Measurements from ENCODE around the gene TNFRSF4. TPM values are rescaled to one million over a fixed set of nuclear protein-coding genes. Genes with fewer than 3 reads are reported as not detected.

TNFRSF4 gene
- total RNA-seq, 1 donor from 2014 or later = 0.19 TPM

DNA sequence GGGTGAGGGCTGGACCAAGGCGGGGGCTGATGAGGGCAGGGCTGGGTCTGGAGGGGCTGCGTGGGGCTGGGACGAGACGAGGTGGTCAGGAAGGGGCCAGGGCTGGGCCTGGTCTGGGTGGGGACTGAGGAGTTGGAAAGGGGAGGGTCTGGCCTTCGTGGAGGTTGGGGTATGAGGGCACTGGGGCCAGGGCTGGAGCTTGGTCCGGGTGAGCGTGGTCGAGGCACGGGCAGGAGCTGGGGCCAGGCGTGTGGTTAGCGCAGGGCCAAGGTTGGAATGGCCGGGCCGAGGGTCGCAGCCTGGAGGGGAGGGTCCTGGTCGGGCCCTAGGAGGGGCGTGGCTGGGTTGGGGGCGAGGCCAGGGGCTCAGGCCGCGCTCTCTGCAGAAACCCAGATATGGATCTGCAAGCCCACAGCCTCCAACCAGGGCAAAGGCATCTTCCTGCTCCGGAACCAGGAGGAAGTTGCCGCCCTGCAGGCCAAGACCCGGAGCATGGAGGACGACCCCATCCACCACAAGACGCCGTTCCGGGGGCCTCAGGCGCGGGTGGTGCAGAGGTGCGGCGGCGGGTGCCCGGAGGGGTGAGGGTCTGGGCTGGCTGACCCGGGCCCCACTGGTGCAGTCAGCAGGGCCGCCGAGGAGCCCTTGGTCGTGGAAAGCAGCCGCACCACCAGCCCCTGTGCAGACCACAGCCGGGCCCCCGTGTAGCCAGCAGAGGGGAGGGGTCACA lies 31.3 kb downstream of the TNFRSF4 start:
- Mint-ChIP-seq H3K9me3 (no peaks in the 10 kb centered on the region), H3K27ac (ENCODE audit: unreplicated experiment) (no peak overlapping the region), H3K36me3 (ENCODE audit: low read depth) (no peaks in the 10 kb centered on the region), H3K27me3 (ENCODE audit: low read depth) (no peaks in the 10 kb centered on the region), H3K4me1 (peaks cover 13% of the 10 kb centered on the region), H3K4me3 (no peak overlapping the region)
- DNase-seq (ENCODE audit: low read depth, low spot score) = no peak
- TF ChIP-seq, protein P1, sequence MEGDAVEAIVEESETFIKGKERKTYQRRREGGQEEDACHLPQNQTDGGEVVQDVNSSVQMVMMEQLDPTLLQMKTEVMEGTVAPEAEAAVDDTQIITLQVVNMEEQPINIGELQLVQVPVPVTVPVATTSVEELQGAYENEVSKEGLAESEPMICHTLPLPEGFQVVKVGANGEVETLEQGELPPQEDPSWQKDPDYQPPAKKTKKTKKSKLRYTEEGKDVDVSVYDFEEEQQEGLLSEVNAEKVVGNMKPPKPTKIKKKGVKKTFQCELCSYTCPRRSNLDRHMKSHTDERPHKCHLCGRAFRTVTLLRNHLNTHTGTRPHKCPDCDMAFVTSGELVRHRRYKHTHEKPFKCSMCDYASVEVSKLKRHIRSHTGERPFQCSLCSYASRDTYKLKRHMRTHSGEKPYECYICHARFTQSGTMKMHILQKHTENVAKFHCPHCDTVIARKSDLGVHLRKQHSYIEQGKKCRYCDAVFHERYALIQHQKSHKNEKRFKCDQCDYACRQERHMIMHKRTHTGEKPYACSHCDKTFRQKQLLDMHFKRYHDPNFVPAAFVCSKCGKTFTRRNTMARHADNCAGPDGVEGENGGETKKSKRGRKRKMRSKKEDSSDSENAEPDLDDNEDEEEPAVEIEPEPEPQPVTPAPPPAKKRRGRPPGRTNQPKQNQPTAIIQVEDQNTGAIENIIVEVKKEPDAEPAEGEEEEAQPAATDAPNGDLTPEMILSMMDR (conservative IDR thresholded peaks at IDR 0.05) = no peak

DNA sequence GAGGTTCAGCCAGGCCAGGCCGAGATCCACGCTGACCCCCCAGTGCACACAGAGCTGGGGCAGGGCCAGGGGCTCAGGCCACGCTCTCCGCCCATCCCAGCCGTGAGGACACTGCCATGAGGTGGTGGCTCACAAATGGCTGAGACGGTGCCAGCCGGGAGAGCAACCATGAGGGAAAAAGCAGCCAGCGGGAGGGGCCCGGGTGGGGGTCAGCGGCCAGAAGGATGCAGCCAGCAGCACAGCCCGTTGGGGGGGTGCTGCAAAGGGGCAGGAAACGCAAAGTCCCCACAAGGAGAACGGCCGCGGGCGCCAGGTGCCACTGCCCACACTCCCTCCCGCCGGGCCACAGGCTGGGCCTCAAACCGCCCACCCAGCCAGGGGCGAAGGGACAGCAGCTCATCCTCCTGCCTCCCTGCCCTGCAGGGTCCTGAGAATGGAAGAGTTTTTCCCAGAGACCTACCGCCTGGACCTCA lies 32.0 kb downstream of the TNFRSF4 start:
- H3K4me3 Mint-ChIP-seq = no peak overlapping the region
- peaks cover 16% of the 10 kb centered on the region for H3K4me1 Mint-ChIP-seq
- TF ChIP-seq, protein P1 (conservative IDR thresholded peaks at IDR 0.05) = no peak
- no peak overlapping the region for H3K27ac Mint-ChIP-seq (ENCODE audit: unreplicated experiment)
- H3K36me3 Mint-ChIP-seq (ENCODE audit: low read depth) = no peaks in the 10 kb centered on the region
- H3K27me3 Mint-ChIP-seq (ENCODE audit: low read depth) = peaks cover 5% of the 10 kb centered on the region
- no peaks in the 10 kb centered on the region for H3K9me3 Mint-ChIP-seq
- no peak for DNase-seq (ENCODE audit: low read depth, low spot score)

DNA sequence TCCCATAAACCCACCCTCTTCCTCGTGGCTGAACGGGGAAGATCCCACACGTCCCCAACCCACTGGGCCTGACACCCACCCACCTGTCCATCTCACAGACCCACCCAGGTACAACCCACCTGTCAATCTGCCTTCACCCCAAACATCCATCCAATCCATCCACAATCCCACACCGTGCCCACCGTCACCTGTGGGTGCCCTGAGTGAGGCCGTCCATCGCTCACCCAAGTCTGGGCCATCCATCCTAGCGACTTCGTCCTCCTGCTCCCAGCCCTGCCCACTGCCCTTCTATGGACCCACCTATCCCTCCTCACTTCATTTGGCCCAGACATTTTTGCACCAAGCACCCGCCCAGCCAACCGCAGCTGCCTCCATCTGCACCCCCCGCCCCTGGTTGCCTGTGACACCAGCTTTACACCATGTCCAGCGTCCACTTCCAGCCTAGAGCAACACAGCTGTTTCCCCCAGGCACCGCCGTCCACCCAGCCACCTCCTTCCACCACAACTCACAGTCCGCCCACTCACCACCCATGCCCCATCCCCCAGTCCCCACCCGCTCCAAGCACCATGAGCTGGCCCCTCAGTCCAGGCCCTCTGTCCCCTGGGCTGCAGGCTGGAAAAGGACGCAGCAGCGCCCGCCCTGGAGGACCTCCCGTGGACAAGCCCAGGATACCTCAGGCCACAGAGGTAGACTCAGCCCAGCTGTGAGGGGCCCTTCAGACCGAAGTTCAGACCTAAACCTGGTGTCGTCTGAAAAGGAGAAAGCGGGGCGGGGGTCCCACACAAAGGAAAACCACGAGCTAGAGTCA lies 32.6 kb downstream of the TNFRSF4 start:
- H3K27ac Mint-ChIP-seq (ENCODE audit: unreplicated experiment) = peak overlapping the region; percentile 83
- no peaks in the 10 kb centered on the region for H3K36me3 Mint-ChIP-seq (ENCODE audit: low read depth)
- TF ChIP-seq, protein P1 (conservative IDR thresholded peaks at IDR 0.05) = no peak
- H3K4me3 Mint-ChIP-seq = peak overlapping the region; percentile 57
- H3K27me3 Mint-ChIP-seq (ENCODE audit: low read depth) = peaks cover 10% of the 10 kb centered on the region
- peaks cover 19% of the 10 kb centered on the region for H3K4me1 Mint-ChIP-seq
- H3K9me3 Mint-ChIP-seq = no peaks in the 10 kb centered on the region
- no peak for DNase-seq (ENCODE audit: low read depth, low spot score)

DNA sequence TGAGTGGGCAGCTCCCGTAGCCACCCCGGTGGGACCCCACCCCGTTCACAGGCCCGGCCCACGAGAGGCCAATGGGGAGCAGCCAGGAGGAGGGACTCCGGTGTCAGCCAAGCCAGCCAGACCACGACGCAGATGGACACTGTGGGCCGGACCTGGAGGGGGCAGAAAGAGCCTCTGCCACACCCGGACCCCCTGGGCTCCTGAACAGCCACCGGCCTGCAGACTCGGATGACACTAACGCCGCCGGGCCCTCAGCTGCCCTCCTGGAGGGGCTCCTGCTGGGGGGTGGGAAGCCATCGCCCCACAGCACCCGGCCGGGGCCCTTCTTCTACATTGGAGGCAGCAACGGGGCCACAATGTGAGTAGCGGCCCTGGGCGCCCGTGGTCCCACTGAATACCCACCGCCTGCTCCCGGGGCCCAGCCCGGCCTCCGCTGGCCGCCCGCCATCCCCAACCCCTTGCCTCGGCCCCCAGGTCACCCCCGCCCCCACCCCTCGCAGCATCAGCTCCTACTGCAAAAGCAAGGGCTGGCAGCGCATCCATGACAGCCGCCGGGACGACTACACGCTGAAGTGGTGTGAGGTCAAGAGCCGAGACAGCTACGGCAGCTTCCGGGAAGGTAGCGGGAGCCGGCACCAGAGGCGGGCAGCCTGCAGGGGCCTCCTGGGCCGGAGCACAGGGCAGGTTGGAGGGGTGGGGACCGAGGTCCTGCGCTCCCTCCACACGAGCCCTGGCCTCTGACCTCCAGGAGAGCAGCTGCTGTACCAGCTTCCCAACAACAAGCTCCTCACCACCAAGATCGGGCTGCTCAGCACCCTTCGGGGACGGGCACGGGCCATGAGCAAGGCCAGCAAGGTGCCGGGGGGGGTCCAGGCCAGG lies 33.7 kb downstream of the TNFRSF4 start:
- Mint-ChIP-seq H3K4me3 (no peak overlapping the region), H3K36me3 (ENCODE audit: low read depth) (no peaks in the 10 kb centered on the region), H3K27ac (ENCODE audit: unreplicated experiment) (no peak overlapping the region), H3K27me3 (ENCODE audit: low read depth) (peaks cover 20% of the 10 kb centered on the region), H3K4me1 (peaks cover 12% of the 10 kb centered on the region), H3K9me3 (no peaks in the 10 kb centered on the region)
- no peak for DNase-seq (ENCODE audit: low read depth, low spot score)
- TF ChIP-seq, protein P1 (conservative IDR thresholded peaks at IDR 0.05) = no peak

DNA sequence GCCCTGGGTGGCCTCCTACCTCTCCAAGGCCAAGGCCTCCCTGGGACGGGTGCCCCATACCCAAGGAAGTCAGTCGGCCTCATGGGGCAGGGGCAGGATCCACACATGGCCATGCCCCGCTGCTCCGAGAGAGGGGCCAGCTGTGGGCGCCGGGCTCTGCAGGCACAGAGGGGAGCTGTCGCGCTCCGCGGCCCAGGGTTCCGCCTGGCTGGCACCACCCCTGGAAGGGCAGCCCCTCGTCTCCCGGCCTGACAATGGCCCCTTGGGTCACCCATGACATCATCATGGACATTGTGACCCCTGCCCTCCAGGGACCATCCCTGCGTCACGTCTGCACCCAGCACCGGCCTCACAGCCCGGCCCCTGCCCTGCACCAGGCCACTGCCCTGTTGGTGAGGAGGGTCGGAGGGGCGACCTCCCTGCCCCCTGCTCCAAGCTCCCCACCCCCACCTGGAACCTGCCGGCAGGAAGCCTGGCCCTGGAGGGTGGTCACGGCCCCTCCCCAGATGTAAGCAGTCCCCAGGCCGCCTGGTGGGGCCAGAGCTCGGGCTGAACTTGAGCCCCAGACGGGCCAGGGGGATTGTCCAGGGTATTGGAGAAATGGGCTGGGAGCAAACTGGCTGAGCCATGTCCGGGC lies 34.5 kb downstream of the TNFRSF4 start:
- Mint-ChIP-seq H3K9me3 (no peaks in the 10 kb centered on the region), H3K27ac (ENCODE audit: unreplicated experiment) (no peak overlapping the region), H3K4me3 (no peak overlapping the region), H3K36me3 (ENCODE audit: low read depth) (no peaks in the 10 kb centered on the region), H3K4me1 (peaks cover 11% of the 10 kb centered on the region), H3K27me3 (ENCODE audit: low read depth) (peaks cover 24% of the 10 kb centered on the region)
- DNase-seq (ENCODE audit: low read depth, low spot score) = no peak
- TF ChIP-seq, protein P1 (conservative IDR thresholded peaks at IDR 0.05) = no peak
